SK-N-SH treated with all-trans-retinoic acid at 6 μM for 48 hours (cell line): ENCODE data around the gene ANKS1A.
"Not testable (repeated sequence)": the region's sequence is repeated elsewhere in the genome, so short reads cannot be mapped to it uniquely, and the experiment has no call there.

Experiments
- ATAC-seq: fragments of 200-7000 bp; cut with Tn5 transposase; 3 replicates; pipeline ENCODE4 v1.9.1; 2020; ENCODE audit warnings: mild to moderate bottlenecking, moderate library complexity
- CSDC2 ChIP-seq: fragments of 250-450 bp; sonication (Bioruptor Pico); IDR thresholded peaks from 2 replicates; pipeline ENCODE4 v1.5.0; 2020; ENCODE audit warnings: mild to moderate bottlenecking, moderate library complexity
- GLIS3 ChIP-seq: fragments of 250-450 bp; sonication (Bioruptor Pico); IDR thresholded peaks from 2 replicates; pipeline ENCODE4 v1.5.0; 2020; ENCODE audit warnings: mild to moderate bottlenecking, moderate library complexity
- ISL1 ChIP-seq: fragments of 250-450 bp; sonication (Bioruptor Pico); IDR thresholded peaks from 2 replicates; pipeline ENCODE4 v2.1.2; 2022; ENCODE audit warnings: mild to moderate bottlenecking, moderate library complexity
- OSR1 ChIP-seq: fragments of 250-450 bp; sonication (Bioruptor Pico); IDR thresholded peaks from 2 replicates; pipeline ENCODE4 v1.8.0; 2022; ENCODE audit warnings: moderate library complexity, mild to moderate bottlenecking, inconsistent platforms
- PPARA ChIP-seq: fragments of 250-450 bp; sonication (Bioruptor Pico); IDR thresholded peaks from 2 replicates; pipeline ENCODE4 v1.5.0; 2020; ENCODE audit warnings: mild to moderate bottlenecking, borderline replicate concordance
- RARB ChIP-seq: fragments of 250-450 bp; sonication (Bioruptor Pico); IDR thresholded peaks from 2 replicates; pipeline ENCODE4 v1.8.0; 2021; ENCODE audit warnings: mild to moderate bottlenecking, moderate library complexity
- TCF4 ChIP-seq: fragments of 250-450 bp; sonication (Bioruptor Pico); IDR thresholded peaks from 2 replicates; pipeline ENCODE4 v1.8.0; 2021; ENCODE audit warnings: mild to moderate bottlenecking, moderate library complexity, borderline replicate concordance
- TOX ChIP-seq: fragments of 250-450 bp; sonication (Bioruptor Pico); IDR thresholded peaks from 2 replicates; pipeline ENCODE4 v1.8.0; 2021; ENCODE audit warnings: mild to moderate bottlenecking, moderate library complexity, borderline replicate concordance
- ZC3H10 ChIP-seq: fragments of 250-450 bp; sonication (Bioruptor Pico); IDR thresholded peaks from 2 replicates; pipeline ENCODE4 v1.5.1; 2021; ENCODE audit warnings: mild to moderate bottlenecking, moderate library complexity
- ZFP3 ChIP-seq: fragments of 250-450 bp; sonication (Bioruptor Pico); IDR thresholded peaks from 2 replicates; pipeline ENCODE4 v1.5.0; 2020; ENCODE audit warnings: mild to moderate bottlenecking, moderate library complexity
- ZFP30 ChIP-seq: fragments of 450-650 bp; formaldehyde crosslinking; IDR thresholded peaks from 2 replicates; pipeline ENCODE4 v1.5.0; 2022; ENCODE audit warnings: mild to moderate bottlenecking, moderate library complexity
- ZNF8 ChIP-seq: fragments of 450-650 bp; formaldehyde crosslinking; IDR thresholded peaks from 2 replicates; pipeline ENCODE4 v1.5.0; 2020; ENCODE audit warnings: mild to moderate bottlenecking, moderate library complexity
- TF ChIP-seq, protein P1 (sequence below): fragments of 250-450 bp; sonication (Bioruptor Pico); IDR thresholded peaks from 2 replicates; pipeline ENCODE4 v1.8.0; 2020; ENCODE audit warnings: mild to moderate bottlenecking, moderate library complexity, borderline replicate concordance
- TF ChIP-seq, protein P2 (sequence below): fragments of 250-450 bp; sonication (Bioruptor Pico); IDR thresholded peaks from 2 replicates; pipeline ENCODE4 v1.5.1; 2020; ENCODE audit warnings: low read depth, mild to moderate bottlenecking, moderate library complexity
- TF ChIP-seq, protein P3 (sequence below): fragments of 250-450 bp; sonication (Bioruptor Pico); IDR thresholded peaks from 2 replicates; pipeline ENCODE4 v1.8.0; 2021; ENCODE audit warnings: low read depth, mild to moderate bottlenecking, moderate library complexity, borderline replicate concordance
- TF ChIP-seq, protein P4 (sequence below): fragments of 250-450 bp; sonication (Bioruptor Pico); IDR thresholded peaks from 2 replicates; pipeline ENCODE4 v1.5.0; 2020; ENCODE audit warnings: mild to moderate bottlenecking, moderate library complexity
- TF ChIP-seq, protein P5 (sequence below): fragments of 250-450 bp; sonication (Bioruptor Pico); IDR thresholded peaks from 2 replicates; pipeline ENCODE4 v1.5.1; 2021; ENCODE audit warnings: mild to moderate bottlenecking, moderate library complexity

ANKS1A gene

DNA sequence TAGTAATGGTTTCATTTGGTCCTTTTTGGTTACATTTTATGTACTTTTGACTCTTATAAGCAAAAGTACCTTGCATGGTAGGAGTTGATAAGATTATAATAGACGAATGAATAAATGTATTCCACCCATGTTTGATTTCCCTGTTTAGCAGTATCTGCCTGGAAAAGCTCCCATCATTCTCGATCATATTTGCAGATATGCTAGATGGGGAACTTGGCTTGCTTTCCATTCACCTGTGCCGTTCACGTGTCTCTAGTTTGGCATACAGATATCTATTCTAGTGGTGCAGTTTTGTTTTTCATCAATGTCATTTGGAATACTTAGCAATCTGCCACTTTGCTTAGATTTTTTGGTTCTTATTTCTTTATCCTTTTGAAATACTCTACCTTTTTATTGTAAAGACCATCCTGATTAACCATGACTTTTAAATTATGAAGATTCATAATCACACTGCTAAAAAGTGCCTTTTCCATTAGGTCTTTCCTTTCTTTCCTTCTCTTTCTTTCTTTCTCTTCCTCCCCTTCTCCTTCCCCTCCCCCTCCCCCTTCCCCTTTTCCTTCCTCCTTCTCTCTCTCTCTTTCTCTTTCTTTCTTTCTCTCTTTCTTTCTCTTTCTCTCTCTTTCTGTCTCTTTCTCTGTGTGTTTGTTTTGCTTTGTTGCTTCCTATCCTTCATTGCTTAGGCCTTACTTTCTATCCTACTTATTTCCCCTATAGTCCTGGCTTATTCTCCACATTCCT is 40.4 kb downstream of the ANKS1A start:
- no peak for ATAC-seq
- TF ChIP-seq PPARA (no peak), ZC3H10 (CRISPR knock-in tag) (no peak), ZNF8 (CRISPR knock-in tag) (no peak), TCF4 (no peak), TOX (CRISPR knock-in tag) (no peak), CSDC2 (no peak), ZFP30 (CRISPR knock-in tag) (no peak), GLIS3 (CRISPR knock-in tag) (no peak), ISL1 (CRISPR knock-in tag) (no peak), RARB (CRISPR knock-in tag) (no peak), OSR1 (CRISPR knock-in tag) (no peak), ZFP3 (no peak)
- TF ChIP-seq, protein P1, sequence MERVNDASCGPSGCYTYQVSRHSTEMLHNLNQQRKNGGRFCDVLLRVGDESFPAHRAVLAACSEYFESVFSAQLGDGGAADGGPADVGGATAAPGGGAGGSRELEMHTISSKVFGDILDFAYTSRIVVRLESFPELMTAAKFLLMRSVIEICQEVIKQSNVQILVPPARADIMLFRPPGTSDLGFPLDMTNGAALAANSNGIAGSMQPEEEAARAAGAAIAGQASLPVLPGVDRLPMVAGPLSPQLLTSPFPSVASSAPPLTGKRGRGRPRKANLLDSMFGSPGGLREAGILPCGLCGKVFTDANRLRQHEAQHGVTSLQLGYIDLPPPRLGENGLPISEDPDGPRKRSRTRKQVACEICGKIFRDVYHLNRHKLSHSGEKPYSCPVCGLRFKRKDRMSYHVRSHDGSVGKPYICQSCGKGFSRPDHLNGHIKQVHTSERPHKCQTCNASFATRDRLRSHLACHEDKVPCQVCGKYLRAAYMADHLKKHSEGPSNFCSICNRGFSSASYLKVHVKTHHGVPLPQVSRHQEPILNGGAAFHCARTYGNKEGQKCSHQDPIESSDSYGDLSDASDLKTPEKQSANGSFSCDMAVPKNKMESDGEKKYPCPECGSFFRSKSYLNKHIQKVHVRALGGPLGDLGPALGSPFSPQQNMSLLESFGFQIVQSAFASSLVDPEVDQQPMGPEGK (CRISPR knock-in tag) = no peak
- TF ChIP-seq, protein P2, sequence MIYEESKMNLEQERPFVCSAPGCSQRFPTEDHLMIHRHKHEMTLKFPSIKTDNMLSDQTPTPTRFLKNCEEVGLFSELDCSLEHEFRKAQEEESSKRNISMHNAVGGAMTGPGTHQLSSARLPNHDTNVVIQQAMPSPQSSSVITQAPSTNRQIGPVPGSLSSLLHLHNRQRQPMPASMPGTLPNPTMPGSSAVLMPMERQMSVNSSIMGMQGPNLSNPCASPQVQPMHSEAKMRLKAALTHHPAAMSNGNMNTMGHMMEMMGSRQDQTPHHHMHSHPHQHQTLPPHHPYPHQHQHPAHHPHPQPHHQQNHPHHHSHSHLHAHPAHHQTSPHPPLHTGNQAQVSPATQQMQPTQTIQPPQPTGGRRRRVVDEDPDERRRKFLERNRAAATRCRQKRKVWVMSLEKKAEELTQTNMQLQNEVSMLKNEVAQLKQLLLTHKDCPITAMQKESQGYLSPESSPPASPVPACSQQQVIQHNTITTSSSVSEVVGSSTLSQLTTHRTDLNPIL (CRISPR knock-in tag) = no peak
- TF ChIP-seq, protein P3, sequence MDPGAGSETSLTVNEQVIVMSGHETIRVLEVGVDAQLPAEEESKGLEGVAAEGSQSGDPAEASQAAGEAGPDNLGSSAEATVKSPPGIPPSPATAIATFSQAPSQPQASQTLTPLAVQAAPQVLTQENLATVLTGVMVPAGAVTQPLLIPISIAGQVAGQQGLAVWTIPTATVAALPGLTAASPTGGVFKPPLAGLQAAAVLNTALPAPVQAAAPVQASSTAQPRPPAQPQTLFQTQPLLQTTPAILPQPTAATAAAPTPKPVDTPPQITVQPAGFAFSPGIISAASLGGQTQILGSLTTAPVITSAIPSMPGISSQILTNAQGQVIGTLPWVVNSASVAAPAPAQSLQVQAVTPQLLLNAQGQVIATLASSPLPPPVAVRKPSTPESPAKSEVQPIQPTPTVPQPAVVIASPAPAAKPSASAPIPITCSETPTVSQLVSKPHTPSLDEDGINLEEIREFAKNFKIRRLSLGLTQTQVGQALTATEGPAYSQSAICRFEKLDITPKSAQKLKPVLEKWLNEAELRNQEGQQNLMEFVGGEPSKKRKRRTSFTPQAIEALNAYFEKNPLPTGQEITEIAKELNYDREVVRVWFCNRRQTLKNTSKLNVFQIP (CRISPR knock-in tag) = no peak
- TF ChIP-seq, protein P4, sequence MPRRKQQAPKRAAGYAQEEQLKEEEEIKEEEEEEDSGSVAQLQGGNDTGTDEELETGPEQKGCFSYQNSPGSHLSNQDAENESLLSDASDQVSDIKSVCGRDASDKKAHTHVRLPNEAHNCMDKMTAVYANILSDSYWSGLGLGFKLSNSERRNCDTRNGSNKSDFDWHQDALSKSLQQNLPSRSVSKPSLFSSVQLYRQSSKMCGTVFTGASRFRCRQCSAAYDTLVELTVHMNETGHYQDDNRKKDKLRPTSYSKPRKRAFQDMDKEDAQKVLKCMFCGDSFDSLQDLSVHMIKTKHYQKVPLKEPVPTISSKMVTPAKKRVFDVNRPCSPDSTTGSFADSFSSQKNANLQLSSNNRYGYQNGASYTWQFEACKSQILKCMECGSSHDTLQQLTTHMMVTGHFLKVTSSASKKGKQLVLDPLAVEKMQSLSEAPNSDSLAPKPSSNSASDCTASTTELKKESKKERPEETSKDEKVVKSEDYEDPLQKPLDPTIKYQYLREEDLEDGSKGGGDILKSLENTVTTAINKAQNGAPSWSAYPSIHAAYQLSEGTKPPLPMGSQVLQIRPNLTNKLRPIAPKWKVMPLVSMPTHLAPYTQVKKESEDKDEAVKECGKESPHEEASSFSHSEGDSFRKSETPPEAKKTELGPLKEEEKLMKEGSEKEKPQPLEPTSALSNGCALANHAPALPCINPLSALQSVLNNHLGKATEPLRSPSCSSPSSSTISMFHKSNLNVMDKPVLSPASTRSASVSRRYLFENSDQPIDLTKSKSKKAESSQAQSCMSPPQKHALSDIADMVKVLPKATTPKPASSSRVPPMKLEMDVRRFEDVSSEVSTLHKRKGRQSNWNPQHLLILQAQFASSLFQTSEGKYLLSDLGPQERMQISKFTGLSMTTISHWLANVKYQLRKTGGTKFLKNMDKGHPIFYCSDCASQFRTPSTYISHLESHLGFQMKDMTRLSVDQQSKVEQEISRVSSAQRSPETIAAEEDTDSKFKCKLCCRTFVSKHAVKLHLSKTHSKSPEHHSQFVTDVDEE (CRISPR knock-in tag) = no peak

DNA sequence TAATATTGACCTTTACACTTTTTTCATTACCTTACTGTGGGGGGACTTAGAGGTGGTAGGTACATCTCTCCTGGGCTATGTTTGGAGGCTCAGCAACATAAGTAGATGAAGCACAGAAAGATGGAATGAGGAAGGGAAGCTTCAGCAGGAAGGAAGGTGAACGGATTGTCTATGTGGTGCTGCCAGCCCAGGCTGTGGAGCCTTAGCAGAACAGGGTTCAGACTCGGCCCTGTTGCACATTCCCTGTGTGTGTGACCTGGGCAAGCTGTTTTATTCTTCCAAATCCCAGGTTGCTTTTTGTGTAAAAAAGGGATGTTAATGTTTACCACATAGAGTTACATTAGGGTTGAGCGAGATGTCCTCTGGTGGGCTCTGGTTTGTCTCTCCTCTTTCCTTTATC is 41.2 kb downstream of the ANKS1A start:
- TF ChIP-seq, protein P3 (CRISPR knock-in tag) = no peak
- no peak for ATAC-seq

DNA sequence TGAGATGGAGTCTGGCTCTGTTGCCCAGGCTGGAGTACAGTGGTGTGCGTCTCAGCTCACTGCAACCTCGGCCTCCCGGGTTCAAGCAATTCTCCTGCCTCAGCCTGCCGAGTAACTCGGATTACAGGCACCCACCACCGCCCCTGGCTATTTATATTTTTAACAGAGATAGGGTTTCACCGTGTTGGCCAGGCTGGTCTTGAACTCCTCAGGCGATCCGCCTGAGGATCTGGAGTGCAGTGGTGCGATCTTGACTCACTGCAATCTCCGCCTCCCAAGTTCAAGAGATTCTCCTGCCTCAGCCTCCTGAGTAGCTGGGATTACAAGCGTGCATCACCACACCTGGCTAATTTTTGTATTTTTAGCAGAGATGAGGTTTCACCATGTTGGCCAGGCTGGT is 43.1 kb downstream of the ANKS1A start:
- ATAC-seq = not testable (repeated sequence)

DNA sequence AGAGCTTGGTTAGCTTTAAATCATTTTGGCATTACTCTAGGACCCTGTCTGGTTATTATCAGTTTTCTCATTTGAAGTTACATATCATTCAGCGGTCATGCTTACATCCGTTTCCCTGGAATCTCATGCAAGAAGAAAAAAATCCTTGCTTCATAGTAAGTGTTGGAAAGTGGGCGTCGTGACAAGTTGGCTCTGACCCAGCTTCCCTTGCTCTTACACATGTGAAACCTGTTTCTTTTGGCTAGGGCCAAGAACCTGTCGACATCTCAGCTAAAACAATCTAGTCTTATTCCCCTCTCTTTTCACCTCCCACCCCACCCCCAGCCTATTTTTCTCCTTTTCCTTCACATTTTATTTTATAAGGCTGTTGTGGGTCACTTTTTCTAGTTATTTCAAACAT is 45.5 kb downstream of the ANKS1A start:
- TF ChIP-seq ZFP30 (CRISPR knock-in tag) = no peak
- TF ChIP-seq TOX (CRISPR knock-in tag) = no peak
- TF ChIP-seq ISL1 (CRISPR knock-in tag) = peak; percentile 39
- no peak for TF ChIP-seq ZC3H10 (CRISPR knock-in tag)
- no peak for TF ChIP-seq RARB (CRISPR knock-in tag)
- no peak for TF ChIP-seq CSDC2
- TF ChIP-seq, protein P5, sequence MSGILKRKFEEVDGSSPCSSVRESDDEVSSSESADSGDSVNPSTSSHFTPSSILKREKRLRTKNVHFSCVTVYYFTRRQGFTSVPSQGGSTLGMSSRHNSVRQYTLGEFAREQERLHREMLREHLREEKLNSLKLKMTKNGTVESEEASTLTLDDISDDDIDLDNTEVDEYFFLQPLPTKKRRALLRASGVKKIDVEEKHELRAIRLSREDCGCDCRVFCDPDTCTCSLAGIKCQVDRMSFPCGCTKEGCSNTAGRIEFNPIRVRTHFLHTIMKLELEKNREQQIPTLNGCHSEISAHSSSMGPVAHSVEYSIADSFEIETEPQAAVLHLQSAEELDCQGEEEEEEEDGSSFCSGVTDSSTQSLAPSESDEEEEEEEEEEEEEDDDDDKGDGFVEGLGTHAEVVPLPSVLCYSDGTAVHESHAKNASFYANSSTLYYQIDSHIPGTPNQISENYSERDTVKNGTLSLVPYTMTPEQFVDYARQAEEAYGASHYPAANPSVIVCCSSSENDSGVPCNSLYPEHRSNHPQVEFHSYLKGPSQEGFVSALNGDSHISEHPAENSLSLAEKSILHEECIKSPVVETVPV (CRISPR knock-in tag) = no peak
- TF ChIP-seq, all 23 proteins: peak for 1
- ATAC-seq = no peak
